SU-DHL-6 (cell line): ENCODE data around the gene PIP4P1.

ENCODE experiments used
- H2AFZ ChIP-seq: fragments of 200-600 bp; sonication (generic); 2 replicates; pipeline ENCODE4 v1.6.1; 2014; ENCODE audit warnings: low read depth, mild to moderate bottlenecking, moderate library complexity, mixed read lengths, antibody characterized with exemption, low read length; ENCODE audit not compliant: severe bottlenecking
- H3F3A ChIP-seq: fragments of 200-600 bp; shearing (Covaris generic); 2 replicates; pipeline ENCODE4 v1.6.0; 2016; ENCODE audit warnings: antibody characterized with exemption, mild to moderate bottlenecking; ENCODE audit not compliant: insufficient read depth
- H3K27ac ChIP-seq: fragments of 200-600 bp; sonication (generic); 2 replicates; pipeline ENCODE4 v1.5.1; 2016; ENCODE audit warnings: low read depth, mild to moderate bottlenecking, low read length, moderate library complexity, mixed read lengths
- H3K27me3 ChIP-seq: fragments of 200-600 bp; sonication (generic), shearing (Covaris generic); 2 replicates; pipeline ENCODE4 v1.6.0; 2014; ENCODE audit warnings: mild to moderate bottlenecking, low read length
- H3K36me3 ChIP-seq: fragments of 200-600 bp; sonication (generic); 2 replicates; pipeline ENCODE4 v1.6.1; 2014; ENCODE audit warnings: mild to moderate bottlenecking, low read length, mixed read lengths
- H3K4me2 ChIP-seq: fragments of 300-600, 200-600 bp; shearing (Covaris generic), sonication (generic); 2 replicates; pipeline ENCODE4 v1.6.0; 2014; ENCODE audit warnings: low read length, low read depth, mild to moderate bottlenecking; ENCODE audit not compliant: poor library complexity, severe bottlenecking
- H3K4me3 ChIP-seq: fragments of 200-600 bp; sonication (generic); 2 replicates; pipeline ENCODE4 v1.5.1; 2014; ENCODE audit warnings: antibody characterized with exemption, low read length, mild to moderate bottlenecking, mixed read lengths; ENCODE audit not compliant: insufficient read depth, poor library complexity, severe bottlenecking
- H3K79me2 ChIP-seq: fragments of 200-600 bp; sonication (generic); 2 replicates; pipeline ENCODE4 v1.6.1; 2014; ENCODE audit warnings: mild to moderate bottlenecking, low read length, moderate library complexity; ENCODE audit not compliant: insufficient read depth
- H3K9ac ChIP-seq: fragments of 200-600 bp; sonication (generic); 2 replicates; pipeline ENCODE4 v1.7.0; 2014; ENCODE audit warnings: mild to moderate bottlenecking, low read length
- H3K9me2 ChIP-seq: fragments of 200-600 bp; sonication (generic); replicated peaks from 2 replicates; pipeline ENCODE4 v1.6.1; 2014; ENCODE audit warnings: low read length; ENCODE audit not compliant: insufficient read depth
- H3K9me3 ChIP-seq: fragments of 200-600 bp; sonication (generic); 2 replicates; pipeline ENCODE4 v1.6.1; 2014; ENCODE audit warnings: low read length, mixed read lengths; ENCODE audit not compliant: insufficient read depth
- H4K20me1 ChIP-seq: fragments of 200-600 bp; sonication (generic); 2 replicates; pipeline ENCODE4 v1.6.1; 2014; ENCODE audit warnings: low read depth, mild to moderate bottlenecking, antibody characterized with exemption, low read length, moderate library complexity, mixed read lengths
- EZH2phosphoT487 ChIP-seq: fragments of 200-600 bp; sonication (generic), shearing (Covaris generic); conservative IDR thresholded peaks from 2 replicates; pipeline ENCODE4 v1.6.1; 2018; ENCODE audit warnings: mild to moderate bottlenecking, antibody characterized with exemption, low read length, moderate library complexity, mixed read lengths
- TF ChIP-seq, protein P1 (sequence below): fragments of 200-600 bp; sonication (generic); IDR thresholded peaks from one replicate; pipeline ENCODE4 v1.5.1; 2017; ENCODE audit warnings: antibody characterized with exemption, mild to moderate bottlenecking, low read length, moderate library complexity; ENCODE audit not compliant: insufficient read depth, poor library complexity, severe bottlenecking

PIP4P1 gene

DNA sequence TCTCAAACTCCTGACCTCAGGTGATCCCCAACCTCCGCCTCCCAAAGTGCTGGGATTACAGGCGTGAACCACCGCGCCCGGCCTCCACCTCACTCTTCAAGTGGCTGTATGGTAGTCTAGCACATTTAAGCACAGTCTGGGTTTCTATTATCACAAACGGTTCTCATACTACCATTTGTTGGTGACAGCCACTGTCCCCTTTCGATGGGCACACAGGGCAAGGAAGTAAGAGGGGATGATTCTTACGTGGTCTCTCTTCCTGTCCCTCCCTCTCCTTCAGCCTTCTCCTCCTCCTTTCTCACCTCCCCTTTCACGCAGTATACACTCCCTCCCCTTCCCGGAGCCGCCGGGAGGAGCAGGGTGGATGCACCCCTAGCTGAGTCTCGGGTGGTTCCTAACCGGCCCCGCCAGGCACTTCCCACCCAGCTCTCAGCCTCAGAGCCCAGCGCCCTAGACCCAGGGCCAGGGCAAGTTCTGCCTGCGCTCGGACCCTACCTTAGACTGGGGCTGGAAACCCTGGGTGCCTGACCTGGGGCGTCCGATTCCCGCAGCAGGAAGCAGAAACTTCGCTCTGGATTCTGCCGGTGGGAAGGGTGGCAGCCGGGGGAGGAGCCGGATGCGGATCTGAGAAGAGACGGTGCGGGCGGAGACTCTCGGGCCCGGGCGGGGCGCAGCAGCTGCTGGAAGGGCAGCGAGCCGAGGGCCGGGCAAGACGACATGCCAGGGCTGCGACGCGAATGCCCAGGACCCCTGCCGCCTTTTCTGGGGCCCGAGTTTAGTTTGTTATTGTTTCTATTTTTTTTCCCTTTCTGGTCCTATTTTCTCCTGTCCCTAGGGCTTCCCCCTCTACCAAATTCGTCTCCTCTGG lies 48.1 kb downstream of the PIP4P1 start, which contains the start of gene TEP1:
TSS of gene TEP1 (minus strand) at position 626 of the 868 bp plus-strand sequence. CDS start 5,062 bp downstream, outside the sequence.
- H3K27me3 ChIP-seq, result no peaks in the 10 kb centered on the region
- H3K4me3 ChIP-seq, result peak within 1 kb of the TSS; percentile 84
- H3K4me2 ChIP-seq, result peak within 1 kb of the TSS; percentile 97
- H3K9me3 ChIP-seq, result no peaks in the 10 kb centered on the region
- peak within 1 kb of the TSS; percentile 59 for H3K27ac ChIP-seq
- H3K36me3 ChIP-seq, result no peaks in the 10 kb centered on the region
- peaks cover 16% of the 10 kb centered on the region; the same call in 1 of the 2 replicates for H3F3A ChIP-seq
- H3K9ac ChIP-seq, result peak within 1 kb of the TSS; percentile 86
- peak within 1 kb of the TSS; percentile 95 for H2AFZ ChIP-seq
- H4K20me1 ChIP-seq, result no peaks in the 10 kb centered on the region
- no peak for TF ChIP-seq EZH2phosphoT487
- TF ChIP-seq, protein P1, sequence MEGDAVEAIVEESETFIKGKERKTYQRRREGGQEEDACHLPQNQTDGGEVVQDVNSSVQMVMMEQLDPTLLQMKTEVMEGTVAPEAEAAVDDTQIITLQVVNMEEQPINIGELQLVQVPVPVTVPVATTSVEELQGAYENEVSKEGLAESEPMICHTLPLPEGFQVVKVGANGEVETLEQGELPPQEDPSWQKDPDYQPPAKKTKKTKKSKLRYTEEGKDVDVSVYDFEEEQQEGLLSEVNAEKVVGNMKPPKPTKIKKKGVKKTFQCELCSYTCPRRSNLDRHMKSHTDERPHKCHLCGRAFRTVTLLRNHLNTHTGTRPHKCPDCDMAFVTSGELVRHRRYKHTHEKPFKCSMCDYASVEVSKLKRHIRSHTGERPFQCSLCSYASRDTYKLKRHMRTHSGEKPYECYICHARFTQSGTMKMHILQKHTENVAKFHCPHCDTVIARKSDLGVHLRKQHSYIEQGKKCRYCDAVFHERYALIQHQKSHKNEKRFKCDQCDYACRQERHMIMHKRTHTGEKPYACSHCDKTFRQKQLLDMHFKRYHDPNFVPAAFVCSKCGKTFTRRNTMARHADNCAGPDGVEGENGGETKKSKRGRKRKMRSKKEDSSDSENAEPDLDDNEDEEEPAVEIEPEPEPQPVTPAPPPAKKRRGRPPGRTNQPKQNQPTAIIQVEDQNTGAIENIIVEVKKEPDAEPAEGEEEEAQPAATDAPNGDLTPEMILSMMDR, result no peak
- peaks cover 11% of the 10 kb centered on the region for H3K79me2 ChIP-seq
- no peaks in the 10 kb centered on the region for H3K9me2 ChIP-seq

DNA sequence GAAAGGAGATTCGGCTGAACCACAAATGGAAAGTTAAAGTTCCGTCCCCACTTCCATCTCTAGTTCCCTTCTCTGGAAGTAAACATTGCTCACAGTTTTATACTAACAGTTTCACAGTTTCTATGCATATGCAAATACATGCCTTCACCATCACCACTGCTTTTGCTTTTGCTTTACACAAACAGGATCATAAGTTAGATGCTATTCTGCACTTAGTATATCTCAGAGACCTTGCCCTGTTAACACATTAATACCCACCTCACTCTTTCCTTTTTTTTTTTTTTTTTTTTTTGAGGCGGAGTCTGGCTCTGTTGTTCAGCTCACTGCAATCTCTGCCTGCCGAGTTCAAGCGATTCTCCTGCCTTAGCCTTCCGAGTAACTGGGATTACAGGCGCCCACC lies 48.8 kb downstream of the PIP4P1 start:
- TF ChIP-seq, protein P1, result no peak
- no peak for TF ChIP-seq EZH2phosphoT487
- peaks cover 11% of the 10 kb centered on the region for H3K79me2 ChIP-seq
- H3K9me2 ChIP-seq, result no peaks in the 10 kb centered on the region
- peak overlapping the region; percentile 95 for H2AFZ ChIP-seq
- no peaks in the 10 kb centered on the region for H3K27me3 ChIP-seq
- no peak overlapping the region for H3K27ac ChIP-seq
- H3K4me3 ChIP-seq, result peak overlapping the region; percentile 84
- H3K9ac ChIP-seq, result peak overlapping the region; percentile 86
- no peaks in the 10 kb centered on the region for H3K36me3 ChIP-seq
- H3K9me3 ChIP-seq, result no peaks in the 10 kb centered on the region
- H3K4me2 ChIP-seq, result peak overlapping the region; percentile 97
- no peaks in the 10 kb centered on the region for H4K20me1 ChIP-seq
- H3F3A ChIP-seq, result peaks cover 16% of the 10 kb centered on the region; the same call in 1 of the 2 replicates

DNA sequence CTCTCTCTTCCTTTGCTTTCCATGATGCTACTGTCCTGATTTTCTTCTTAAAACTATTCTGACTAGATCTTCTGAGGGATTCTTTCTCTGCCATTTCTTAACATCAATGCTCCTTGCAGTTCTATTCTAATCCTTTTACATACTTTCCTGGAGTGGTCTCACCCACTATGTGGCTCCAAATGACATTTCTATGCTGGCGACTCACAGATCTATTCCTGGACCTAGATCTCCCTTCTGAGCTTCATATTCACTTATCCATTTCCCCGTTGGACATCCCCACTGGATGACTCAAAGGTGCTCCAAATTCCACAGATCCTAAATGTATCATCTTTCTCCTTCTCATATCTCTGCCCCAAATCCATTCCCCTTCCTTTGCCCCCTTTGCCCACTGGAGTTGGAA lies 52.0 kb downstream of the PIP4P1 start:
- Histone ChIP-seq H3K27me3 (no peaks in the 10 kb centered on the region), H3K9ac (no peak overlapping the region), H3K36me3 (no peaks in the 10 kb centered on the region), H3K4me3 (no peak overlapping the region), H4K20me1 (no peaks in the 10 kb centered on the region), H3K4me2 (no peak overlapping the region), H3K79me2 (peaks cover 11% of the 10 kb centered on the region), H3K27ac (no peak overlapping the region), H3K9me2 (no peaks in the 10 kb centered on the region), H3K9me3 (no peaks in the 10 kb centered on the region), H2AFZ (no peak overlapping the region), H3F3A (peaks cover 13% of the 10 kb centered on the region; the same call in 1 of the 2 replicates)
- TF ChIP-seq, protein P1, result no peak
- no peak for TF ChIP-seq EZH2phosphoT487
